IMR-90 (cell line): Measurements from ENCODE around the gene CD300LD. TPM values are rescaled to one million over a fixed set of nuclear protein-coding genes. Genes with fewer than 3 reads are reported as not detected.

ENCODE experiments used
- ATAC-seq: fragments of 200-7000 bp; cut with Tn5 transposase; 2 replicates; pipeline ENCODE4 v1.9.1; 2020; ENCODE audit warnings: low read depth, mild to moderate bottlenecking, moderate library complexity
- BruUV-seq: library from RNA; stranded (reverse); fragments of 400-500 nt; replicated peaks from 2 replicates; lab custom pipeline; 2021; lab: Mats Ljungman, UMichigan
- CTCF ChIA-PET: fragments of 300-600 bp; formaldehyde crosslinking; extraction: SDS; loops from one replicate; lab custom pipeline; 2021; ENCODE audit warnings: antibody characterized with exemption; lab: Yijun Ruan, JAX
- POLR2A ChIA-PET: fragments of 300-600 bp; sonication (Branson Sonifier 250); formaldehyde crosslinking; loops from one replicate; lab custom pipeline; 2022; ENCODE audit warnings: antibody characterized with exemption; ENCODE audit not compliant: unreplicated experiment; lab: Charles Lee
- DNase-seq: peaks from one replicate; pipeline ENCODE4 v3.0.0; 2013
- H2AFZ ChIP-seq: replicated peaks from 2 replicates; pipeline ENCODE3; 2013; ENCODE audit warnings: low read length, mild to moderate bottlenecking; ENCODE audit not compliant: poor library complexity
- H2AK5ac ChIP-seq: 2 replicates; pipeline ENCODE4 v1.6.1; 2013; ENCODE audit warnings: low read depth, low read length, inconsistent platforms
- H2AK9ac ChIP-seq: replicated peaks from 2 replicates; pipeline ENCODE3; 2013; ENCODE audit warnings: mild to moderate bottlenecking, low read depth, low read length, moderate library complexity; ENCODE audit not compliant: poor library complexity
- H2BK120ac ChIP-seq: 2 replicates; pipeline ENCODE4 v1.6.1; 2013; ENCODE audit warnings: low read depth, low read length, inconsistent platforms
- H2BK15ac ChIP-seq: 3 replicates; pipeline ENCODE4 v1.6.1; 2013; ENCODE audit warnings: low read depth, low read length, inconsistent platforms
- H2BK20ac ChIP-seq: 2 replicates; pipeline ENCODE4 v1.6.1; 2013; ENCODE audit warnings: low read depth, mild to moderate bottlenecking, inconsistent platforms, low read length, moderate library complexity
- H2BK5ac ChIP-seq: 2 replicates; pipeline ENCODE4 v1.6.1; 2013; ENCODE audit warnings: mild to moderate bottlenecking, low read depth, low read length, inconsistent platforms; ENCODE audit not compliant: poor library complexity, severe bottlenecking
- H3K14ac ChIP-seq: replicated peaks from 2 replicates; pipeline ENCODE4 v1.6.1; 2013; ENCODE audit warnings: low read depth, low read length, inconsistent platforms
- H3K18ac ChIP-seq: 2 replicates; pipeline ENCODE4 v1.6.1; 2013; ENCODE audit warnings: low read depth, low read length, control low read depth
- H3K23ac ChIP-seq: 2 replicates; pipeline ENCODE4 v1.6.1; 2013; ENCODE audit warnings: low read depth, low read length, inconsistent platforms
- H3K27ac ChIP-seq: 2 replicates; pipeline ENCODE4 v1.5.1; 2013; ENCODE audit warnings: mild to moderate bottlenecking, control low read depth, low read length; ENCODE audit not compliant: insufficient read depth
- H3K27me3 ChIP-seq: 2 replicates; pipeline ENCODE4 v1.6.1; 2013; ENCODE audit warnings: low read length; ENCODE audit not compliant: control insufficient read depth, insufficient read depth
- H3K36me3 ChIP-seq: 2 replicates; pipeline ENCODE4 v1.6.1; 2013; ENCODE audit warnings: low read length, mixed read lengths; ENCODE audit not compliant: control insufficient read depth, insufficient read depth
- H3K4ac ChIP-seq: 2 replicates; pipeline ENCODE4 v1.6.1; 2013; ENCODE audit warnings: low read depth, low read length, inconsistent platforms
- H3K4me1 ChIP-seq: 2 replicates; pipeline ENCODE4 v1.6.1; 2013; ENCODE audit warnings: low read length, mixed read lengths; ENCODE audit not compliant: control insufficient read depth, insufficient read depth
- H3K4me2 ChIP-seq: 2 replicates; pipeline ENCODE4 v1.6.1; 2013; ENCODE audit warnings: low read depth, mild to moderate bottlenecking, control low read depth, low read length, moderate library complexity
- H3K4me3 ChIP-seq: 2 replicates; pipeline ENCODE4 v1.5.1; 2013; ENCODE audit warnings: low read depth, mild to moderate bottlenecking, control low read depth, low read length, moderate library complexity; ENCODE audit not compliant: insufficient read depth
- H3K56ac ChIP-seq: 2 replicates; pipeline ENCODE4 v1.6.1; 2013; ENCODE audit warnings: low read length, inconsistent platforms; ENCODE audit not compliant: insufficient read depth; ENCODE audit errors: extremely low read depth
- H3K79me1 ChIP-seq, 2 experiments: 2 replicates each; pipeline ENCODE4 v1.6.1; 2013; ENCODE audit warnings: low read length in 2 of 2, inconsistent platforms in 1 of 2, low read depth in 1 of 2
- H3K9ac ChIP-seq: 2 replicates; pipeline ENCODE4 v1.6.1; 2013; ENCODE audit warnings: low read depth, low read length, control low read depth
- H3K9me1 ChIP-seq: 2 replicates; pipeline ENCODE4 v1.6.1; 2013; ENCODE audit warnings: low read length, inconsistent platforms; ENCODE audit not compliant: insufficient read depth
- H3K9me3 ChIP-seq: 2 replicates; pipeline ENCODE4 v1.6.1; 2013; ENCODE audit warnings: low read length; ENCODE audit not compliant: control insufficient read depth, insufficient read depth
- H4K20me1 ChIP-seq: 2 replicates; pipeline ENCODE4 v1.6.1; 2013; ENCODE audit warnings: low read length, inconsistent platforms; ENCODE audit not compliant: insufficient read depth
- H4K5ac ChIP-seq: 2 replicates; pipeline ENCODE4 v1.6.1; 2013; ENCODE audit warnings: mild to moderate bottlenecking, low read depth, low read length, control low read depth
- H4K8ac ChIP-seq, 2 experiments: 2 replicates each; pipeline ENCODE4 v1.6.1; 2013; ENCODE audit warnings: low read depth in 2 of 2, low read length in 2 of 2, control low read depth in 1 of 2, inconsistent platforms in 1 of 2
- H4K91ac ChIP-seq: 2 replicates; pipeline ENCODE4 v1.6.1; 2013; ENCODE audit warnings: low read depth, low read length, inconsistent platforms; ENCODE audit not compliant: insufficient read depth
- BHLHE40 ChIP-seq: fragments of 150-350 bp; IDR thresholded peaks from 2 replicates; pipeline ENCODE4 v1.6.1; 2016; ENCODE audit warnings: mild to moderate bottlenecking, low read depth, low read length
- MAZ ChIP-seq: IDR thresholded peaks from 2 replicates; pipeline ENCODE4 v1.6.1; 2012; ENCODE audit warnings: low read depth, mild to moderate bottlenecking, low read length, improper control_type of control experiment, moderate library complexity, borderline replicate concordance
- RAD21 ChIP-seq: IDR thresholded peaks from 2 replicates; pipeline ENCODE4 v1.6.1; 2012; ENCODE audit warnings: low read length, improper control_type of control experiment
- WGBS, 2 experiments: methylation state at CpG; one replicate each; pipeline versions ENCODE4 v1.1.5 to v1.1.7; 2013; ENCODE audit warnings: missing lambda C conversion rate in 2 of 2; ENCODE audit not compliant: insufficient read length in 1 of 2; ENCODE audit errors: extremely low coverage in 2 of 2; 5-methylcytosine and 5-hydroxymethylcytosine counted together
- dilution Hi-C: fragments of 300-500 bp; cut with HindIII; formaldehyde crosslinking; loops from one replicate; pipeline ENCODE4 v1.14.3; 2018; ENCODE audit warnings: low sequenced_read_pairs; ENCODE audit not compliant: unreplicated experiment
- in situ Hi-C: fragments of 300-500 bp; cut with MboI; formaldehyde crosslinking; loops from 3 replicates; pipeline ENCODE4 v1.14.3; 2019; ENCODE audit warnings: low sequenced_read_pairs, inconsistent platforms, mixed read lengths
- intact Hi-C: fragments of 100-400 bp; cut with micrococcal nuclease; formaldehyde crosslinking; loops from 2 replicates; pipeline ENCODE4 v1.10.0; 2022
- polyA plus RNA-seq, 3 experiments: library from polyadenylated mRNA; depleted of rRNA; stranded (reverse); fragments of >200 nt; gene quantifications; 2 replicates each; pipeline ENCODE4 v1.2.3, GENCODE V29; 2012; ENCODE audit warnings: low replicate concordance in 1 of 3
- total RNA-seq: library from RNA; depleted of rRNA; stranded (reverse); fragments of >200 nt; gene quantifications from 2 replicates; pipeline ENCODE4 v1.2.3, GENCODE V29; 2012

The CD300LD gene
- total and polyA plus RNA-seq, 2 of the 4 experiments (the other 2 are of a cell fraction): not detected

DNA sequence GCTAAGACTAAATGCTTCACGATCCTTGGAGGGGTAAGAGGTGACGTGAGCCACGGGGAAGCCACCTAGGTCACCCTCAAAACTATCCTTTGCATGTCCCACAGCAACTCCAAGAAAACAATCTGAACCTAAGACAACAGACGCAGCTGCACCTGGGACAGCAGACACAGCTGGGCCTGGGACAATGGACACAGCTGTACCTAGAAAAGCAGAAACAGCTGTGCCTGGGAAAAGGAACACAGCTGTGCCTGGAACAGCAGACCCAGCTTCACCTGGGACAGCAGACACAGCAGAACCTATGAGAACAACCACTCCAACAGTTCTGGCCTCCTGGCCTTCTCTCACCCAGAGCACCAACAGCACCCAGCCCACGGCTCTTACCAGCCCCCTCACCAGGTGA, 11.7 kb upstream of the CD300LD start:
- Histone ChIP-seq H3K18ac (no peak overlapping the region), H3K9me1 (no peaks in the 10 kb centered on the region), H2BK20ac (no peak overlapping the region), H2AK5ac (no peak overlapping the region), H2BK5ac (no peak overlapping the region), H3K4me1 (no peaks in the 10 kb centered on the region), H2BK120ac (no peak overlapping the region), H3K9me3 (peaks cover 2% of the 10 kb centered on the region; the same call in 1 of the 2 replicates), H3K4me2 (no peak overlapping the region), H3K27me3 (no peaks in the 10 kb centered on the region), H4K91ac (no peak overlapping the region), H3K79me1 (no peaks in the 10 kb centered on the region), H3K56ac (no peak overlapping the region), H2AK9ac (no peak overlapping the region), H2BK15ac (no peak overlapping the region), H3K9ac (no peak overlapping the region), H4K8ac (no peak overlapping the region), H3K14ac (no peak overlapping the region), H3K4ac (no peak overlapping the region), H3K23ac (no peak overlapping the region), H3K4me3 (no peak overlapping the region), H4K5ac (no peak overlapping the region), H3K36me3 (no peaks in the 10 kb centered on the region), H2AFZ (no peak overlapping the region), H3K27ac (no peak overlapping the region), H4K20me1 (no peaks in the 10 kb centered on the region)
- ATAC-seq: no peak
- intact Hi-C loops: no loop called here
- CTCF ChIA-PET: no interaction called here
- no TSS peak for BruUV-seq
- in situ Hi-C loops: no loop called here
- no CpG with 5 or more reads among the region's 5 CpGs for WGBS, 2 experiments
- DNase-seq: no peak
- dilution Hi-C loops: no loop called here
- TF ChIP-seq RAD21: no peak
- TF ChIP-seq MAZ: no peak
- TF ChIP-seq BHLHE40: no peak
- POLR2A ChIA-PET: interaction anchor here (0.6 kb wide), 1 partner anchor 1184 kb away, joined by 6 read pairs; no protein-coding TSS in a partner anchor
